ENCODE measurements around the gene MIEF1. TPM values are rescaled to one million over a fixed set of nuclear protein-coding genes. Genes with fewer than 3 reads are reported as not detected.

MIEF1 gene
- total RNA-seq, 4 donors from 2014 or later, result 19.2 to 23.6 (median 23.4) TPM

GRCh38 chr22:39475902-39476301 is 26.2 kb upstream of the MIEF1 start:
- Histone ChIP-seq H3K36me3 (no peaks in the 10 kb centered on the region), H3K9me3 (no peaks in the 10 kb centered on the region), H3K27me3 (no peaks in the 10 kb centered on the region), H3K4me3 (no peak overlapping the region), H3K27ac (no peak overlapping the region), H3K4me1 (peaks cover 30% of the 10 kb centered on the region)
- DNase-seq (ENCODE audit: low spot score in 2 of 2), result no peak
- TF ChIP-seq EP300 (IDR thresholded peaks at IDR 0.05) (no peak), POLR2AphosphoS5 (IDR thresholded peaks at IDR 0.05) (no peak), POLR2A (IDR thresholded peaks at IDR 0.05) (no peak), CTCF (IDR thresholded peaks at IDR 0.05) (no peak)
- 68% methylated on average over 3 of the region's 3 CpGs for WGBS

- H3K27ac ChIP-seq, result no peak overlapping the region
- H3K36me3 ChIP-seq, result no peaks in the 10 kb centered on the region
- H3K9me3 ChIP-seq, result no peaks in the 10 kb centered on the region
- H3K4me1 ChIP-seq, result peaks cover 22% of the 10 kb centered on the region
- no peak for DNase-seq (ENCODE audit: low spot score in 2 of 2)
- no peaks in the 10 kb centered on the region for H3K27me3 ChIP-seq
- H3K4me3 ChIP-seq, result no peak overlapping the region
- 80% methylated on average over 12 of the region's 13 CpGs for WGBS
- TF ChIP-seq CTCF (IDR thresholded peaks at IDR 0.05) (no peak), POLR2A (IDR thresholded peaks at IDR 0.05) (no peak), POLR2AphosphoS5 (IDR thresholded peaks at IDR 0.05) (no peak), EP300 (IDR thresholded peaks at IDR 0.05) (no peak)
These were observed 25.4 kb upstream of the MIEF1 start for GRCh38 chr22:39476664-39477063.

- no peak overlapping the region for H3K27ac ChIP-seq
- no peaks in the 10 kb centered on the region for H3K9me3 ChIP-seq
- TF ChIP-seq CTCF (IDR thresholded peaks at IDR 0.05) (no peak), EP300 (IDR thresholded peaks at IDR 0.05) (no peak), POLR2A (IDR thresholded peaks at IDR 0.05) (no peak), POLR2AphosphoS5 (IDR thresholded peaks at IDR 0.05) (no peak)
- no peaks in the 10 kb centered on the region for H3K36me3 ChIP-seq
- no peak for DNase-seq (ENCODE audit: low spot score in 2 of 2)
- 96% methylated on average over 9 of the region's 9 CpGs for WGBS
- H3K4me1 ChIP-seq, result peaks cover 15% of the 10 kb centered on the region
- no peak overlapping the region for H3K4me3 ChIP-seq
- H3K27me3 ChIP-seq, result no peaks in the 10 kb centered on the region
These were observed 24.5 kb upstream of the MIEF1 start for GRCh38 chr22:39477542-39477941.

GRCh38 chr22:39478441-39478850 is 23.6 kb upstream of the MIEF1 start:
- Histone ChIP-seq H3K36me3 (no peaks in the 10 kb centered on the region), H3K27me3 (no peaks in the 10 kb centered on the region), H3K4me3 (no peak overlapping the region), H3K9me3 (no peaks in the 10 kb centered on the region), H3K4me1 (peaks cover 7% of the 10 kb centered on the region), H3K27ac (no peak overlapping the region)
- no peak for DNase-seq (ENCODE audit: low spot score in 2 of 2)
- TF ChIP-seq EP300 (IDR thresholded peaks at IDR 0.05) (no peak), POLR2AphosphoS5 (IDR thresholded peaks at IDR 0.05) (no peak), POLR2A (IDR thresholded peaks at IDR 0.05) (no peak), CTCF (IDR thresholded peaks at IDR 0.05) (no peak)
- 78% methylated on average over 1 of the region's 9 CpGs for WGBS

GRCh38 chr22:39479254-39479653 is 22.8 kb upstream of the MIEF1 start:
- H3K4me3 ChIP-seq, result no peak overlapping the region
- no peaks in the 10 kb centered on the region for H3K27me3 ChIP-seq
- H3K4me1 ChIP-seq, result peaks cover 4% of the 10 kb centered on the region
- no peaks in the 10 kb centered on the region for H3K9me3 ChIP-seq
- H3K36me3 ChIP-seq, result no peaks in the 10 kb centered on the region
- no peak for TF ChIP-seq EP300 (IDR thresholded peaks at IDR 0.05)
- no peak for TF ChIP-seq POLR2A (IDR thresholded peaks at IDR 0.05)
- no peak for TF ChIP-seq CTCF (IDR thresholded peaks at IDR 0.05)
- TF ChIP-seq POLR2AphosphoS5 (IDR thresholded peaks at IDR 0.05), result no peak
- H3K27ac ChIP-seq, result no peak overlapping the region
- DNase-seq (ENCODE audit: low spot score in 2 of 2), result no peak
- 82% methylated on average over 3 of the region's 3 CpGs for WGBS

All from suprapubic skin (tissue), 4 donors.